CD8-positive, alpha-beta memory T cell (primary cell): ENCODE data around the gene FERD3L. TPM values are rescaled to one million over a fixed set of nuclear protein-coding genes. Genes with fewer than 3 reads are reported as not detected.

Experiments
- CTCF ChIA-PET: fragments of 350-600 bp; sonication (Branson Sonifier 250); formaldehyde crosslinking; loops from one replicate; lab custom pipeline; 2021; ENCODE audit warnings: antibody characterized with exemption; lab: Charles Lee
- POLR2A ChIA-PET: fragments of 350-600 bp; sonication (Branson Sonifier 250); formaldehyde crosslinking; loops from one replicate; lab custom pipeline; 2021; ENCODE audit warnings: antibody characterized with exemption; lab: Charles Lee
- DNase-seq, 5 donors: peaks; one replicate each; pipeline versions ENCODE4 v3.0.0 to v3.0.0-alpha.2; 2020 to 2022; ENCODE audit warnings: mixed read lengths in 1 of 5
- H3K27ac ChIP-seq: one replicate; pipeline ENCODE4 v1.7.0; 2013; ENCODE audit warnings: low read depth, mild to moderate bottlenecking, low read length, moderate library complexity
- H3K27me3 ChIP-seq: 2 replicates; pipeline ENCODE4 v1.7.0; 2013; ENCODE audit warnings: low read length, mild to moderate bottlenecking; ENCODE audit not compliant: insufficient read depth, poor library complexity, severe bottlenecking
- H3K36me3 ChIP-seq: 2 replicates; pipeline ENCODE4 v1.7.0; 2013; ENCODE audit warnings: mild to moderate bottlenecking, low read length, moderate library complexity; ENCODE audit not compliant: insufficient read depth
- H3K4me1 ChIP-seq: 2 replicates; pipeline ENCODE4 v1.7.0; 2013; ENCODE audit warnings: mild to moderate bottlenecking, low read length, moderate library complexity; ENCODE audit not compliant: insufficient read depth
- H3K4me3 ChIP-seq: 2 replicates; pipeline ENCODE4 v1.7.0; 2013; ENCODE audit warnings: mild to moderate bottlenecking, low read length
- H3K9me3 ChIP-seq: 2 replicates; pipeline ENCODE4 v1.7.0; 2013; ENCODE audit warnings: mild to moderate bottlenecking, low read length
- H3K27ac Mint-ChIP-seq, 8 donors: one replicate each; pipeline ENCODE4 v1.8.0; 2020 to 2021; ENCODE audit warnings: mixed read lengths in 8 of 8, mild to moderate bottlenecking in 6 of 8, inconsistent platforms in 3 of 8, moderate library complexity in 3 of 8
- H3K27me3 Mint-ChIP-seq, 2 donors: one replicate each; pipeline ENCODE4 v1.8.0; 2020 to 2021; ENCODE audit warnings: mixed read lengths in 2 of 2, mild to moderate bottlenecking in 1 of 2, moderate library complexity in 1 of 2
- H3K36me3 Mint-ChIP-seq, 3 donors: one replicate each; pipeline ENCODE4 v1.8.0; 2020 to 2021; ENCODE audit warnings: mixed read lengths in 3 of 3, inconsistent platforms in 1 of 3, mild to moderate bottlenecking in 1 of 3
- H3K4me1 Mint-ChIP-seq, 3 donors: one replicate each; pipeline ENCODE4 v1.8.0; 2020 to 2021; ENCODE audit warnings: mixed read lengths in 3 of 3, inconsistent platforms in 1 of 3, mild to moderate bottlenecking in 1 of 3
- H3K4me3 Mint-ChIP-seq, 7 donors: one replicate each; pipeline ENCODE4 v1.8.0; 2020 to 2021; ENCODE audit warnings: mixed read lengths in 7 of 7, mild to moderate bottlenecking in 6 of 7, moderate library complexity in 4 of 7, inconsistent platforms in 2 of 7
- H3K9me3 Mint-ChIP-seq, 5 donors: one replicate each; pipeline ENCODE4 v1.8.0; 2020 to 2022; ENCODE audit warnings: mixed read lengths in 5 of 5, mild to moderate bottlenecking in 3 of 5, moderate library complexity in 2 of 5, inconsistent platforms in 1 of 5
- polyA plus RNA-seq: library from polyadenylated mRNA; unstranded; fragments of 300-500 nt; fragmentation: Illumina TruSeq; gene quantifications from one replicate; pipeline ENCODE4 v1.2.3, GENCODE V29; 2021
- total RNA-seq, 2 experiments: library from RNA; stranded (reverse); gene quantifications; one replicate each; pipeline ENCODE4 v1.2.3, GENCODE V29; 2021

The FERD3L gene
- total and polyA plus RNA-seq, 3 experiments from 2014 or later = not detected

GRCh38 chr7:19107356-19108146 lies 37.7 kb downstream of the FERD3L start:
- Histone ChIP-seq H3K9me3 (no peaks in the 10 kb centered on the region), H3K27ac (no peak overlapping the region), H3K4me3 (no peak overlapping the region), H3K36me3 (no peaks in the 10 kb centered on the region), H3K4me1 (no peaks in the 10 kb centered on the region), H3K27me3 (peaks cover 9% of the 10 kb centered on the region)
- Mint-ChIP-seq H3K27me3 (peaks cover 75 to 95% of the 10 kb centered on the region in 2 donors), H3K4me1 (peaks cover 0 to 5% (median 0%) of the 10 kb centered on the region in 3 donors), H3K4me3 (no peak overlapping the region), H3K27ac (peak overlapping the region in 1 of 8 donors; percentile 34), H3K36me3 (no peaks in the 10 kb centered on the region), H3K9me3 (peaks cover 0 to 40% (median 20%) of the 10 kb centered on the region in 5 donors)
- DNase-seq = no peak
- CTCF ChIA-PET = no interaction called here
- POLR2A ChIA-PET = no interaction called here

- Mint-ChIP-seq H3K4me1 (peaks cover 0 to 5% (median 0%) of the 10 kb centered on the region in 3 donors), H3K9me3 (peaks cover 0 to 40% (median 20%) of the 10 kb centered on the region in 5 donors), H3K27ac (no peak overlapping the region), H3K4me3 (no peak overlapping the region), H3K36me3 (no peaks in the 10 kb centered on the region), H3K27me3 (peaks cover 73 to 90% of the 10 kb centered on the region in 2 donors)
- no peak for DNase-seq
- no peaks in the 10 kb centered on the region for H3K9me3 ChIP-seq
- H3K4me1 ChIP-seq = no peaks in the 10 kb centered on the region
- CTCF ChIA-PET = no interaction called here
- H3K36me3 ChIP-seq = no peaks in the 10 kb centered on the region
- no peak overlapping the region for H3K27ac ChIP-seq
- POLR2A ChIA-PET = no interaction called here
- no peak overlapping the region for H3K4me3 ChIP-seq
- H3K27me3 ChIP-seq = peaks cover 9% of the 10 kb centered on the region
Observed at GRCh38 chr7:19107081-19107355, 38.2 kb downstream of the FERD3L start.

- Histone ChIP-seq H3K36me3 (no peaks in the 10 kb centered on the region), H3K27me3 (peaks cover 9% of the 10 kb centered on the region), H3K9me3 (no peaks in the 10 kb centered on the region), H3K4me3 (no peak overlapping the region), H3K4me1 (no peaks in the 10 kb centered on the region), H3K27ac (no peak overlapping the region)
- H3K4me1 Mint-ChIP-seq = peaks cover 0 to 5% (median 0%) of the 10 kb centered on the region in 3 donors
- no peak overlapping the region for H3K27ac Mint-ChIP-seq
- DNase-seq = no peak
- no peaks in the 10 kb centered on the region for H3K36me3 Mint-ChIP-seq
- H3K27me3 Mint-ChIP-seq = peaks cover 67 to 84% of the 10 kb centered on the region in 2 donors
- POLR2A ChIA-PET = no interaction called here
- H3K9me3 Mint-ChIP-seq = peaks cover 0 to 35% (median 16%) of the 10 kb centered on the region in 5 donors
- CTCF ChIA-PET = no interaction called here
- no peak overlapping the region for H3K4me3 Mint-ChIP-seq
Observed at GRCh38 chr7:19106241-19107080, 38.8 kb downstream of the FERD3L start.

- peaks cover 7% of the 10 kb centered on the region for H3K27me3 ChIP-seq
- H3K36me3 ChIP-seq = no peaks in the 10 kb centered on the region
- no peaks in the 10 kb centered on the region for H3K4me1 ChIP-seq
- H3K4me3 ChIP-seq = no peak overlapping the region
- Mint-ChIP-seq H3K36me3 (no peaks in the 10 kb centered on the region), H3K4me3 (no peak overlapping the region), H3K4me1 (peaks cover 0 to 5% (median 0%) of the 10 kb centered on the region in 3 donors), H3K27me3 (peaks cover 60 to 75% of the 10 kb centered on the region in 2 donors), H3K27ac (no peak overlapping the region), H3K9me3 (peaks cover 0 to 26% (median 16%) of the 10 kb centered on the region in 5 donors)
- CTCF ChIA-PET = no interaction called here
- DNase-seq = no peak
- no peaks in the 10 kb centered on the region for H3K9me3 ChIP-seq
- POLR2A ChIA-PET = no interaction called here
- no peak overlapping the region for H3K27ac ChIP-seq
Observed at GRCh38 chr7:19105546-19105945, 39.7 kb downstream of the FERD3L start.

GRCh38 chr7:19104811-19105210 lies 40.4 kb downstream of the FERD3L start:
- Histone ChIP-seq H3K9me3 (no peaks in the 10 kb centered on the region), H3K27me3 (peaks cover 3% of the 10 kb centered on the region), H3K36me3 (no peaks in the 10 kb centered on the region), H3K4me1 (no peaks in the 10 kb centered on the region), H3K4me3 (no peak overlapping the region), H3K27ac (no peak overlapping the region)
- ChIA-PET CTCF (no interaction called here), POLR2A (no interaction called here)
- no peak for DNase-seq
- Mint-ChIP-seq H3K36me3 (no peaks in the 10 kb centered on the region), H3K9me3 (peaks cover 3 to 19% (median 14%) of the 10 kb centered on the region in 5 donors), H3K27me3 (peaks cover 55 to 68% of the 10 kb centered on the region in 2 donors), H3K27ac (no peak overlapping the region), H3K4me3 (no peak overlapping the region), H3K4me1 (peaks cover 0 to 5% (median 0%) of the 10 kb centered on the region in 3 donors)

GRCh38 chr7:19102884-19103283 lies 42.3 kb downstream of the FERD3L start:
- peaks cover 2 to 10% (median 4%) of the 10 kb centered on the region in 5 donors for H3K9me3 Mint-ChIP-seq
- no peak for DNase-seq
- H3K4me1 ChIP-seq = no peaks in the 10 kb centered on the region

GRCh38 chr7:19101909-19102308 lies 43.3 kb downstream of the FERD3L start:
- no peak overlapping the region for H3K27ac ChIP-seq
- no peaks in the 10 kb centered on the region for H3K36me3 ChIP-seq
- no peak overlapping the region for H3K4me3 Mint-ChIP-seq
- H3K27me3 Mint-ChIP-seq = peaks cover 30 to 40% of the 10 kb centered on the region in 2 donors
- H3K36me3 Mint-ChIP-seq = no peaks in the 10 kb centered on the region
- CTCF ChIA-PET = no interaction called here
- H3K9me3 ChIP-seq = no peaks in the 10 kb centered on the region
- peaks cover 0 to 5% (median 0%) of the 10 kb centered on the region in 3 donors for H3K4me1 Mint-ChIP-seq
- H3K4me1 ChIP-seq = no peaks in the 10 kb centered on the region
- peaks cover 0 to 10% (median 4%) of the 10 kb centered on the region in 5 donors for H3K9me3 Mint-ChIP-seq
- H3K27me3 ChIP-seq = no peaks in the 10 kb centered on the region
- no peak overlapping the region for H3K27ac Mint-ChIP-seq
- no peak for DNase-seq
- no peak overlapping the region for H3K4me3 ChIP-seq
- POLR2A ChIA-PET = no interaction called here

More at GRCh38 chr7:19102884-19103283, 42.3 kb downstream of the FERD3L start:
- H3K27ac ChIP-seq = no peak overlapping the region
- POLR2A ChIA-PET = no interaction called here
- Mint-ChIP-seq H3K4me3 (no peak overlapping the region), H3K36me3 (no peaks in the 10 kb centered on the region), H3K27ac (peak overlapping the region in 1 of 8 donors; percentile 4), H3K4me1 (peaks cover 0 to 5% (median 0%) of the 10 kb centered on the region in 3 donors), H3K27me3 (peaks cover 39 to 49% of the 10 kb centered on the region in 2 donors)
- H3K4me3 ChIP-seq = no peak overlapping the region
- CTCF ChIA-PET = interaction anchor here (0.7 kb wide), 1 partner anchor 24 kb away, joined by 3 read pairs; no protein-coding TSS in a partner anchor
- no peaks in the 10 kb centered on the region for H3K36me3 ChIP-seq
- no peaks in the 10 kb centered on the region for H3K9me3 ChIP-seq
- H3K27me3 ChIP-seq = no peaks in the 10 kb centered on the region

GRCh38 chr7:19101472-19101871 lies 43.7 kb downstream of the FERD3L start:
- Mint-ChIP-seq H3K9me3 (peaks cover 0 to 10% (median 4%) of the 10 kb centered on the region in 5 donors), H3K4me3 (no peak overlapping the region), H3K27me3 (peaks cover 27 to 36% of the 10 kb centered on the region in 2 donors), H3K36me3 (no peaks in the 10 kb centered on the region), H3K4me1 (peaks cover 0 to 5% (median 0%) of the 10 kb centered on the region in 3 donors), H3K27ac (no peak overlapping the region)
- Histone ChIP-seq H3K36me3 (no peaks in the 10 kb centered on the region), H3K27ac (no peak overlapping the region), H3K27me3 (no peaks in the 10 kb centered on the region), H3K9me3 (no peaks in the 10 kb centered on the region), H3K4me3 (no peak overlapping the region), H3K4me1 (no peaks in the 10 kb centered on the region)
- ChIA-PET POLR2A (no interaction called here), CTCF (no interaction called here)
- no peak for DNase-seq
